Activated T-helper 9 cell treated with anti-CD3 and anti-CD28 coated beads, Interleukin-2, amount 50 U/mL, for 16 hours (primary cell): ENCODE results near the gene PAPSS1.
"Not testable (repeated sequence)": the region's sequence is repeated elsewhere in the genome, so short reads cannot be mapped to it uniquely, and the experiment has no call there.

ENCODE experiments used
- DNase-seq: peaks from one replicate; pipeline ENCODE4 v3.0.0-alpha.2; 2020; ENCODE audit warnings: low read depth

Gene PAPSS1

DNA sequence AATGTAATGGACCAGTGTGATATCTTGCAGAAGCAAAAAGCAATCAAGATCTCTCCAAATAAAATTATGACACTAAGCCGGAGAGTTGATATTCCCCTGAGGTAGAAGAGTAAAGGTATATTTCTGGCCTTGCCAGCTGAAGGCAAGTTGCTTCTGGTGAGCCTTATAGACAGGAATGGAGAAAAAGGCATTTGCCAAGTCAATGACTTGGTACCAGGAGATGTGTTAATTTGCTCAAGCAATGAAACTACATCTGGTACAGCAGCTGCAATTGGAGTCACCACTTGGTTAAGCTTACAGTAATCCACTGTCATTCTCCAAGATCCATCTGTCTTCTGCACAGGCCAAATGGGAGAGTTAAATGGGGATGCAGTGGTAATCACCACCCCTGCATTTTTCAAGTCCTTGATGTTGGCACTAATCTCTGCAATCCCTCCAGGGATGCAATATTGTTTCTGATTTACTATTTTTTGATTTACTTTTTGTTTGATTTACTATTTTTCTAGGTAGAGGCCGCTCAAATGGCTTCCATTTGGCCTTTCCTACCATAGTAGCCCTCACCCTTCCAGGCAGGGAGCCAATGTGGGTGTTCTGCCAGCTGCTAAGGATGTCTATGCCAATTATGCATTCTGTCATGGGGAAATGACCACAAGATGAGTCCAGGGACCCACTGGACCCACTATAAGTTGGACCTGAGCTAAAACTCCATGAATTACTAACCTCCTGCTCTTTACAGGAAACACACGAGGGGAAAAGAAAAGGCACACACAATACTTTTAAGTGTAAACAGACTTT lies 6.3 kb upstream of the PAPSS1 start:
- DNase-seq: not testable (repeated sequence)

GRCh38 chr4:107725281-107725859 lies 5.3 kb upstream of the PAPSS1 start:
- DNase-seq: no peak

GRCh38 chr4:107723331-107723730 lies 3.3 kb upstream of the PAPSS1 start:
- not testable (repeated sequence) for DNase-seq

GRCh38 chr4:107721436-107722100 lies 1.5 kb upstream of the PAPSS1 start:
- DNase-seq: peak; percentile 22

DNA sequence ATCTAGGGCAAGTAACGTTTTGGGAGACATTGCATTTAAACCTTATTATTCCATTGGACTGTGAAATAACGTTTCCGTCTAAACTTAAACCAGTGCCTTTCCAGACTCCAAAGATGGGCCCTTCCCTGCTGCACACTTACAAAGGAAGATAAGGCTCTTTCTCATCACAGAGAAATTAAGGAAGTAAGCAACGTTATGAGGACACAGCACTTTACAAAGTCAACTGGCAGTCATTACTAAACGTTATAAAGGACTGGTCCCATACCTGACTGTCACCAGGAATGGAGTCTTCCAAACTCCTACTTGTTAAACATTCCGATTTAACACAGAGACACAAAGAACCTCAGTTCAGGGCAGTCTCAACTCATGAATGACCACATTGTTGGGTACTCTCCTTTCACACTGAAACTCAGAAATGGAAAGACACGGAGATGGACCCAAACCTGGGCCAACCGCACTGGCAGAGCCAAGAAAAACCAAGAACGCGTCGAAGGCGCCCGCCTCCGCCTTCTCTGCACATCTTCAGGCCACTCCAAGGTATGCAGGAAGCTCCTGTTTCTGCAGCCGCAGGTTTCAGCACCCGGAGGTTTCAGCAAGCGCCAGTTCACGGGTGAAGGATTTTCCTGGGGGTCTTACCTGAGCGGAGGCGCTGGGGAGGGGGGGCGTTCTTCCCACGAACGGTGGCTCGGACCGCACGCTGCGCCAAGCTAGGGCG lies 670 bp downstream of the PAPSS1 start:
- DNase-seq: no peak

GRCh38 chr4:107718351-107718965 lies 1.6 kb downstream of the PAPSS1 start:
- DNase-seq: no peak

DNA sequence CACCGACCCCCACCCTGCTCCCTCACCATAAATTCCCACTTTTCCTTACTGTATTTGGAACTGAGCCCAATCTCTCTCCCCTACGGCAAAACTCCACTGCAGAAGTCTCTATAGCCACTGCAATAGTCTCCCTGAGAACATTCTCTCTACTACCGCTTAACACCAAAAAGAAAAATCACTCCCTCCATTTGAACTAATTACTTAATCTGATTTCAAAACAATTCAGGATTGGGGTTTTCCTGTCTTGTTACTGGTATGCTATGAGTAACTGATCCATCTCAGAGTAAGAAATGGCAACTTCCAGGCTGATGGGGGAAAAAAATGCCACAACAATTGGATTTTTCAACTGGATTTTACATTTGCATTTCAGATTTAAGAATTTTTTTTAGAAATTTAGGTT lies 5.8 kb downstream of the PAPSS1 start:
- no peak for DNase-seq

DNA sequence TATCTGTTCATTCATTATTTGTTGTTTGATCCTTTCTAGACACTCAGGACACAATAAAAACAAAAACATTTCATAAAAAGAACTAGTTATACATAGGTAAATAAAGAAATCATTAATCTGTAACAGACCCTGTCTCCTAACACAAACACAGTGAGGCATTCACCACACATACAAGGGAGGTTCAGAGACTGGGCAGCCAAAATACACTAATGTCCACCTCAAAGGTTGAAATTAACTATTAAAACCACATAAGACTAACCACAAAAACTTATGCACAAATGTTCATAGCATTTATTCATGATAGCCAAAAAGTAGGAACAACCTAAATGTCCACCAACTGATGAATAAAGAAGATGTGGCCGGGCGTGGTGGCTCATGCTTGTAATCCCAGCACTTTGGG lies 7.8 kb downstream of the PAPSS1 start:
- no peak for DNase-seq

DNA sequence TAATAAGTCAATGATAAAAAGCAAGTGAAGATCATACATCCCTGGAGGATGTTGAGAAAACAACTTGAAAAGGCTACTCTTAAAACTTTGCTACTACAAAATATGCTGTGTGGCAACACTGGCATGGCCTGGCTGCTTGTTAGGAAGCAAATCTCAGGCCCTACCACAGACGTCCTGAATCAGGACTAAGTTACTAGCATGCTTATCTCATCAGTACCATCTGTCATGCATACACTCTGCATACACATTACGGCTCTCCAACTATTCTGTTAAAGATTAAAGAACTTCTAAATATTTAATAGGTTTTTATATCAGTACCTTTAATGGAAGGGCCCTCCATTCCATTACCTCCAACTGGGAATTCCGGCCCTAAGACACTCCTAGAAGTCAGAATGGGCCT lies 8.2 kb downstream of the PAPSS1 start:
- DNase-seq: no peak

DNA sequence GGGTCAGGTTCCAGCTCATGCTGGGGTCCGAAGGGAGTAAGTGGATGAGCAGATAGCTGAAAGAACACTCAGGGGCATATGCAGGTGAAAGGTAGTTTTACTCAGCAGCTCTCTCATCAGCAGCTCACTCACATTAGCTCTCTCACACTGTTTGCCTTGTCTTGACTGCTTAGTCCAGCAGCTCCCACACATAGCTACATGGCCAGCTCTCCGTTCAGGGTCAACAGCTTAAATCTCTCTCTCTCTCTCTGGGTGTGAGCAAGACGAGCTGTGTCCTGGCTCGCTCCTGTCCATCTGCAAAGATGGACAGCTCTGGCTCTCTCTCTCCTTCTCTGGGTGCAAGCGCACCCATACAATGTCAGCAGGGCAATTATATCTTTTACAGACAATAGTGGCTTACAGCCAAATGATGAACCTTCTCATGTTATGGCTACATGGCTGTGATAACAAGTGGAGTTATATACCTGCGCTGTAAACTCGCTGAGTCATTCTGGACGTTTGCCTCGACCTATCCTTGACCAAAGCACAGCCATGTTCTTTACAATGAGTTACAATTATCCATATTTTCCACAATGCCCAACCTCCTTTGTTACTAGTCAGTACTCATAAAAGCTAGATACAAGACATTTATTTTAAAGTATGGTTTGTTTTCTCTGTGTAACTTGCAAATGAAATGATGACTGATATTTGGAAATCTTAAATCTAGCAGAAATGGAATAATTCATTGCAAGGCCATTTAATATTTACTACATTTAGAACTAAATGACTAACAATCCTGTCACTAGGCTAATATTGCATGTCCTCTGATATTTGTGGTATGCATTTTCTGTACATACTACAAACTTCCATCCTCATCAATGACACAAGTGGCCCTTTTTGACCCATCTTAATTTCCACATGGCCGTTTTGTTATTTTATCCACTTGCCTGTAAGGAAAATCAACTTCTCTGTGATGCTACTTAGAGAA lies 9.3 kb downstream of the PAPSS1 start:
- no peak for DNase-seq

GRCh38 chr4:107709916-107710315 lies 10.1 kb downstream of the PAPSS1 start:
- no peak for DNase-seq

DNA sequence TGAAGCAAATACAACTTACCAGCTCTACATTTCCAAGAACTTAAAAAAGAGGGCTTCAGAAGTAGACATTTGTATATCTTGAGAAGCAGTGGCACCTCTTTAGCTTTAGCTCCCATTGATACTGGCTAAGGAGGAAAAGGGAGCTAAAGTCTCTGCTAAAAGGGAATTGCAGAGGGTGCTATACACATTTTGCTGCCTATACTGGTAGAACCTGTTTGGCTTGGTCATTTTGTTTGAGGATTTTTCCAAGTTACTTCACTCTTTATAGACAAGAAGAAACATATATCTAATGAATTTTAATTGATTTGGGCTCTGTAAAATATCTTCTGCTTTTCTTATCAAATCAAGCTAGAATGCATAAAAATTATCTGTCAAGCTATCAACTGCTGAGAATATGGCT lies 11.8 kb downstream of the PAPSS1 start:
- no peak for DNase-seq

GRCh38 chr4:107705742-107706556 lies 14.1 kb downstream of the PAPSS1 start:
- no peak for DNase-seq

DNA sequence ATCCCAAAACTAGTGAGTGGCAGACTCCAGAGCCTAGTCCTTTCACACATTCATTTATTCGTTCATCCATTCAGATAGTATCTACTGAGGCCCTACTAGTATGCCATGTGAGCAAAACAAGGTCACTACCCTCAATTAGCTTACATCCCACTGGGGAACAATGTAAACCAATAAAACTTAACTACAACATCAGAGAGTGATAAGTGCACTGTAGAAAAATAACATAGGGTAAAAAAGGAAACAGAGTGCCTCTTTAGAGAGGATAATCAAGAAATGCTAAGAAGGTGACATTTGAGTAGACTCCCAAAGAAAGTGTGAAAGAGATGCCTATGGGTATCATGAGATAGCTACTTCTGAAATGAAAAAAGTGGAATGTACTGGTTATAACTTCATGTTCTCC lies 18.5 kb downstream of the PAPSS1 start:
- DNase-seq: no peak

DNA sequence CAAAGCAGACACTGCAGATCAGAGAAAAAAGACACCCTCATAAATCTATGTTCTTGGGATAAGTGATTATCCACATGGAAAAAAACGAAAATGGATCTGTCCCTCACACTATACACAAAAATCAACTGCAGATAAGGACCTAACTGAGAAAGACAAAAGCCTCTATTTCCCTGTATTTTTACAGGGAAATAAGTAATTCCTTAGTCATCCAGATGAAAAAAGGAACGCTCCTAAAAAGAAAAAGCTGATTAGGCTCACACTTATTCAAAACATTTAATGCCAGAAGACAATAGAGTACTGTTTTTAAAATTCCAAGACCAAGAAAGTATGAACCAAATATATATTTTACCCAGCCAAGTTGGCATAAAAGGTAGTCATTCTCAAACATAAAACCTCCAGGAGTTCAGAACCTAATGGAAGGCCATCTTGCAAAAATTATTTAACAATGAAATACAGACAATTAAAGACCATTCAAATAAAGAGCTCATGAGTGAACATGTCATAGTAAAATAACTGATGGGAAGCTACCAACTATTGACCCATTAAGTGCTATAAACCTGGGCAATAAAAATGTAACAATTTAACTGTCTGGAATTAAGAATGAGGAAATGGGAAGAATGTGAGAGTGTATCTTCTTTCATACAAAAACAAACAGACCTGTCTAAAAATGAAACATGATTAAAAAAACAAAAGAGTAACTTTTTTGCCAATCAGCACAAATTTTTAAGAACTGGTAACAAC lies 20.4 kb downstream of the PAPSS1 start:
- DNase-seq: no peak

- DNase-seq: not testable (repeated sequence)
Measured at GRCh38 chr4:107696187-107696586, 23.8 kb downstream of the PAPSS1 start.

DNA sequence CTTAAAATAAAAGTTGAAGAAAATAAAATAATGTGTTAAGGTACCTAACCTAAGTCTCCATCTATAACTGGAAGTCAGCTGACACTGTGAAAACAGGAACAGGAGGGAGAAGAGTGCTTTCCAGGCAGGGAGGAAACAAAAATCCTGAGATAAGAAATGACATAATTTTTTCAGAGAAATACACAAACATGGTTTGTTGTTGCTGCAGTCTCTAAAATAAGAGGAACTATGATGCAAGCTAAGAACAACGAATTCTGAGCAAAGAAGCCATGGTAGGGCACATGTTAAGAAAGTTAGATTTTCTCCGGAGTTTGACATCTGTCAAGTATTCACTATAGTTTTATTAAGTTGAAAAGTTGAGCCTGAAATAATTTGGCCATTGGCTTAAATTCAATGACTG lies 26.9 kb downstream of the PAPSS1 start:
- no peak for DNase-seq

DNA sequence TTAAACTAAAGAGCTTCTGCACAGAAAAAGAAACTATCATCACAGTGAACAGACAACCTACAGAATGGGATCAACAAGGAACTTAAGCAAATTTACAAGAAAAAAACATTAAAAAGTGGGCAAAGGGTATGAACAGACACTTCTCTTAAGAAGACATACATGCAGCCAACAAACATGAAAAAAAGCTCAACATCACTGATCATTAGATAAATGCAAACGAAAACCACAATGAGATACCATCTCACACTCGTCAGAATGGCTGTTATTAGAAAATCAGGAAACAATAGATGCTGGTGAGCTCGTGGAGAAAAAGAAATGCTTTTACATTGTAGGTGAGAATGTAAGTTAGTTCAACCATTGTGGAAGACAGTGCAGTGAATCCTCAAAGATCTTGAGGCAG lies 27.8 kb downstream of the PAPSS1 start:
- no peak for DNase-seq

DNA sequence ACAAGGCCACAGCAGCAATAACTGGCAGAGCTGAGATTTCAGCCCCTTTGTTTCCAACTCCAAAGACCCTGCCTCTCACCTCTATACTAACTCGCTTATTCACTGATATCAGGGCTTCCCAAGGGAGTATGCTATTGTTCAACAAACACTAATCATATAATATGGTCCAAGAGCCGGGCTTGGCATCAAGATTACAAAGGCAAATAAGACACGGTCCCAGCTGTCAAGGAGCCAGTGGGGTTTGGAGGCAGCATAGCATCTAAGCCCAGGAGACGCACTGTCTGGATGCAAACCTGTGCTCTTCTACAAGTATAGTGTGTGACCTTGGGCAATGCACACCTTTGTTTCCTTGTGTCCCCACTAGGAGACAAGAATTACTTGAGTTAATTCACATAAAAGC lies 28.7 kb downstream of the PAPSS1 start:
- DNase-seq: no peak
